ENCODE data around the gene SMG6. TPM values are rescaled to one million over a fixed set of nuclear protein-coding genes. Genes with fewer than 3 reads are reported as not detected.

The SMG6 gene
- total and polyA plus RNA-seq, 2 of the 13 experiments (the other 11 are each of a cell fraction or from before 2014, with no cell fraction given), result 4.6 to 14.6 TPM

GRCh38 chr17:2253362-2253761, 50.2 kb downstream of the SMG6 start (continued):
- no peak for TF ChIP-seq ZBTB1 (CRISPR knock-in tag; IDR thresholded peaks at IDR 0.05; ENCODE audit: borderline replicate concordance)
- TF ChIP-seq CENPBD1 (CRISPR knock-in tag; IDR thresholded peaks at IDR 0.05; ENCODE audit: borderline replicate concordance, low read depth), result no peak

- FAIRE-seq, result no peak
- Histone ChIP-seq H3K36me3 (replicated peaks in 1 of 2; ENCODE audit: control insufficient read depth in 1 of 2, insufficient read depth in 2 of 2, low read length in 2 of 2) (peaks cover 8 to 24% of the 10 kb centered on the region in 2 experiments; a peak in 3 of 5 replicates), H3K4me3 (replicated peaks in 1 of 3; ENCODE audit: insufficient read depth in 1 of 3, low read depth in 2 of 3, low read length in 3 of 3) (no peak overlapping the region), H3K9me3 (ENCODE audit: low read length) (no peaks in the 10 kb centered on the region), H3K27me3 (ENCODE audit: control insufficient read depth in 1 of 2, insufficient read depth in 2 of 2, low read length in 2 of 2) (no peaks in the 10 kb centered on the region), H3K4me1 (ENCODE audit: insufficient read depth, low read length) (0 out of 2 replicates have a peak, but pooled peaks cover 7% of the 10 kb centered on the region), H3K79me2 (ENCODE audit: insufficient read depth, low read length) (no peaks in the 10 kb centered on the region), H3K9ac (ENCODE audit: insufficient read depth, low read depth, low read length) (no peak overlapping the region), H2AFZ (ENCODE audit: low read length) (no peak overlapping the region), H4K20me1 (ENCODE audit: insufficient read depth, low read length) (no peaks in the 10 kb centered on the region), H3K27ac (ENCODE audit: extremely low read length, insufficient read depth, low read length) (no peak overlapping the region), H3K4me2 (ENCODE audit: low read depth, low read length) (no peak overlapping the region)
- no peak for TF ChIP-seq ZNF30 (CRISPR knock-in tag; IDR thresholded peaks at IDR 0.05)
- no peak for TF ChIP-seq HMGXB4 (CRISPR knock-in tag; IDR thresholded peaks at IDR 0.05; ENCODE audit: borderline replicate concordance in 1 of 2, low read depth in 1 of 2)
- no peak for TF ChIP-seq ZNF749 (CRISPR knock-in tag; IDR thresholded peaks at IDR 0.05; ENCODE audit: borderline replicate concordance)
- no peak for TF ChIP-seq ZBTB7B (CRISPR knock-in tag; IDR thresholded peaks at IDR 0.05)
- TF ChIP-seq MZF1 (CRISPR knock-in tag; IDR thresholded peaks at IDR 0.05; ENCODE audit: borderline replicate concordance), result no peak
- no peak for TF ChIP-seq ZBTB4 (CRISPR knock-in tag; IDR thresholded peaks at IDR 0.05; ENCODE audit: borderline replicate concordance)
- ATAC-seq, result no peak
- CTCF ChIA-PET (ENCODE audit: low intra/inter-chr PET ratio, low total read pairs), result no interaction called here
- no TSS peak for BruUV-seq (replicated peaks)
- intact Hi-C loops (cut with micrococcal nuclease; ENCODE audit: unreplicated experiment) (no loop called here), in situ Hi-C loops (cut with HindIII; ENCODE audit: extremely low pct_ligation_motif_present, low pct_unique_long_range_greater_than_20kb) (no loop called here)
- DNase-seq (ENCODE audit: low spot score), result no peak
- POLR2A ChIA-PET, result no interaction called here
- WGBS (ENCODE audit: low lambda C conversion rate), result 94% methylated on average over 5 of the region's 5 CpGs
Observed at GRCh38 chr17:2251098-2251497, 52.5 kb downstream of the SMG6 start.

All from HepG2 (cell line).